K562 (cell line): ENCODE measurements around the gene STMND1. TPM values are rescaled to one million over a fixed set of nuclear protein-coding genes. Genes with fewer than 3 reads are reported as not detected.

Source experiments
- CHCHD3 ChIP-seq: fragments of 250-450 bp; sonication (Bioruptor Pico); IDR thresholded peaks from 2 replicates; pipeline ENCODE4 v2.1.2; 2022; ENCODE audit warnings: mild to moderate bottlenecking
- CTCF ChIP-seq, 3 experiments: IDR thresholded peaks in 2 of 3; conservative IDR thresholded peaks in 1 of 3; 2 replicates each; pipeline ENCODE4 v1.5.1; 2011 to 2012; ENCODE audit warnings: low read length in 3 of 3, mild to moderate bottlenecking in 3 of 3, control low read depth in 2 of 3, improper control_type of control experiment in 1 of 3, inconsistent platforms in 1 of 3, low read depth in 1 of 3, mixed read lengths in 1 of 3, moderate library complexity in 1 of 3; ENCODE audit not compliant: insufficient read depth in 2 of 3
- FOXO4 ChIP-seq: fragments of 450-650 bp; formaldehyde crosslinking; IDR thresholded peaks from 2 replicates; pipeline ENCODE4 v1.4.0; 2020; ENCODE audit warnings: mild to moderate bottlenecking, moderate library complexity
- HEY1 ChIP-seq: fragments of 250-450 bp; sonication (Bioruptor Pico); IDR thresholded peaks from 2 replicates; pipeline ENCODE4 v1.5.0; 2020; ENCODE audit warnings: mild to moderate bottlenecking, moderate library complexity, borderline replicate concordance
- REST ChIP-seq, 2 experiments: fragments of 450-650 bp; formaldehyde crosslinking in 1 of 2; IDR thresholded peaks; 2 replicates each; pipeline versions ENCODE4 v1.4.0 to v1.6.1; 2014 to 2020; ENCODE audit warnings: mild to moderate bottlenecking in 2 of 2, borderline replicate concordance in 1 of 2, low read depth in 1 of 2
- SMARCC2 ChIP-seq: fragments of 450-650 bp; IDR thresholded peaks from 2 replicates; pipeline ENCODE4 v1.6.1; 2017; ENCODE audit warnings: antibody characterized with exemption, moderate library complexity, mild to moderate bottlenecking, low read depth
- SPI1 ChIP-seq: IDR thresholded peaks from 2 replicates; pipeline ENCODE4 v1.6.1; 2011; ENCODE audit warnings: low read depth, low read length, control low read depth, borderline replicate concordance
- TAF9B ChIP-seq: fragments of 450-650 bp; IDR thresholded peaks from 2 replicates; pipeline ENCODE4 v1.6.1; 2018; ENCODE audit warnings: mild to moderate bottlenecking; ENCODE audit not compliant: partially characterized antibody
- TBP ChIP-seq: optimal IDR thresholded peaks from 2 replicates; pipeline ENCODE3; 2011; ENCODE audit warnings: low read depth, low read length, improper control_type of control experiment
- TCF7L2 ChIP-seq: fragments of 150-350 bp; IDR thresholded peaks from 2 replicates; pipeline ENCODE4 v1.6.1; 2016; ENCODE audit warnings: low read depth, mild to moderate bottlenecking, low read length, moderate library complexity
- polyA plus RNA-seq, 8 experiments: library from polyadenylated mRNA; depleted of rRNA in 4 of 8; stranded (reverse) in 5 of 8; unstranded in 3 of 8; fragments of >200 nt; fragmentation: Nextera tagmentation in 2 of 8; fragmentation: Illumina TruSeq in 1 of 8; extraction: Ambion mirVana in 2 of 8; extraction: Trizol in 1 of 8; gene quantifications; 2 replicates each; pipeline versions ENCODE4 v1.2.1 to v1.2.3, GENCODE V29; 2011 to 2014; ENCODE audit warnings: inconsistent platforms in 1 of 8, missing spikeins in 1 of 8
- total RNA-seq, 7 experiments: library from RNA; depleted of rRNA in 6 of 7; stranded (reverse); fragments of >200 nt in 6 of 7; fragmentation: Illumina TruSeq in 2 of 7; extraction: Trizol in 2 of 7; gene quantifications; 2 replicates each; pipeline versions ENCODE4 v1.2.1 to v1.2.3, GENCODE V29; 2011 to 2021; ENCODE audit warnings: low replicate concordance in 1 of 7
- TF ChIP-seq, protein P1 (sequence below): fragments of 250-450 bp; sonication (Bioruptor Pico); IDR thresholded peaks from 2 replicates; pipeline ENCODE4 v1.8.0; 2021; ENCODE audit warnings: borderline replicate concordance, mild to moderate bottlenecking, moderate library complexity; ENCODE audit not compliant: poor library complexity, severe bottlenecking
- TF ChIP-seq, protein P2 (sequence below), 2 experiments: fragments of 450-650 bp in 1 of 2; sonication (generic) in 1 of 2; formaldehyde crosslinking in 1 of 2; IDR thresholded peaks in 1 of 2; conservative IDR thresholded peaks in 1 of 2; 2 replicates each; pipeline versions ENCODE4 v1.6.1 to v1.8.1; 2016 to 2023; ENCODE audit warnings: mild to moderate bottlenecking in 2 of 2, moderate library complexity in 2 of 2, inconsistent platforms in 1 of 2, missing genetic modification reagents in 1 of 2

The STMND1 gene
- total and polyA plus RNA-seq, 9 of the 15 experiments (the other 6 are each of a cell fraction or from before 2014, with no cell fraction given) = not detected

GRCh38 chr6:17086469-17086868 is 15.4 kb upstream of the STMND1 start (continued):
- TF ChIP-seq REST (IDR thresholded peaks at IDR 0.05; ENCODE audit: borderline replicate concordance) (peak; percentile 51; the same call in 1 of the 2 replicates), REST (CRISPR knock-in tag; IDR thresholded peaks at IDR 0.05; ENCODE audit: low read depth) (no peak), TAF9B (no peak), CTCF (IDR thresholded peaks at IDR 0.05 in 2 of 3, conservative IDR thresholded peaks at IDR 0.05 in 1 of 3; ENCODE audit: insufficient read depth in 2 of 3, low read depth in 1 of 3, low read length in 3 of 3) (peak; percentile 50 to 73 (median 63)), TCF7L2 (no peak), CHCHD3 (CRISPR knock-in tag) (no peak), HEY1 (no peak), TBP (no peak), SPI1 (no peak), SMARCC2 (no peak), FOXO4 (CRISPR knock-in tag) (no peak)
- TF ChIP-seq, protein P1, sequence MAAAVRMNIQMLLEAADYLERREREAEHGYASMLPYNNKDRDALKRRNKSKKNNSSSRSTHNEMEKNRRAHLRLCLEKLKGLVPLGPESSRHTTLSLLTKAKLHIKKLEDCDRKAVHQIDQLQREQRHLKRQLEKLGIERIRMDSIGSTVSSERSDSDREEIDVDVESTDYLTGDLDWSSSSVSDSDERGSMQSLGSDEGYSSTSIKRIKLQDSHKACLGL (CRISPR knock-in tag) = no peak
- TF ChIP-seq, protein P2, sequence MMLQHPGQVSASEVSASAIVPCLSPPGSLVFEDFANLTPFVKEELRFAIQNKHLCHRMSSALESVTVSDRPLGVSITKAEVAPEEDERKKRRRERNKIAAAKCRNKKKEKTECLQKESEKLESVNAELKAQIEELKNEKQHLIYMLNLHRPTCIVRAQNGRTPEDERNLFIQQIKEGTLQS (IDR thresholded peaks at IDR 0.05) = peak; percentile 94
- TF ChIP-seq, protein P2 (CRISPR knock-in tag; conservative IDR thresholded peaks at IDR 0.05) = peak; percentile 89; the same call in 1 of the 2 replicates
